Measurements from ENCODE around the gene MAP2K2. TPM values are rescaled to one million over a fixed set of nuclear protein-coding genes. Genes with fewer than 3 reads are reported as not detected.

The MAP2K2 gene
- total RNA-seq, 1 experiment from 2014 or later, result 151 TPM

- peaks cover under 1% of the 10 kb centered on the region; the same call in 1 of the 2 replicates for H3K4me1 ChIP-seq (ENCODE audit: control insufficient read depth, insufficient read depth, low read length)
- H3K27ac ChIP-seq (ENCODE audit: low read length), result no peak overlapping the region
- H3K27me3 ChIP-seq (ENCODE audit: control insufficient read depth, insufficient read depth, low read length), result no peaks in the 10 kb centered on the region
- ATAC-seq (no peak), DNase-seq (ENCODE audit: low read depth, low spot score) (no peak)
- intact Hi-C loops (cut with micrococcal nuclease; ENCODE audit: unreplicated experiment), result no loop called here
- H3K9me3 ChIP-seq (ENCODE audit: control insufficient read depth, insufficient read depth, low read depth, low read length), result no peaks in the 10 kb centered on the region
- no peak overlapping the region for H3K4me3 ChIP-seq (ENCODE audit: low read depth in 2 of 2, low read length in 2 of 2)
- POLR2A ChIA-PET, result no interaction called here
- CTCF ChIA-PET, result interaction anchor here (0.6 kb wide), 2 partner anchors 148 to 413 kb away, joined by 5 to 9 read pairs; no protein-coding TSS in a partner anchor
- TF ChIP-seq, protein P1, sequence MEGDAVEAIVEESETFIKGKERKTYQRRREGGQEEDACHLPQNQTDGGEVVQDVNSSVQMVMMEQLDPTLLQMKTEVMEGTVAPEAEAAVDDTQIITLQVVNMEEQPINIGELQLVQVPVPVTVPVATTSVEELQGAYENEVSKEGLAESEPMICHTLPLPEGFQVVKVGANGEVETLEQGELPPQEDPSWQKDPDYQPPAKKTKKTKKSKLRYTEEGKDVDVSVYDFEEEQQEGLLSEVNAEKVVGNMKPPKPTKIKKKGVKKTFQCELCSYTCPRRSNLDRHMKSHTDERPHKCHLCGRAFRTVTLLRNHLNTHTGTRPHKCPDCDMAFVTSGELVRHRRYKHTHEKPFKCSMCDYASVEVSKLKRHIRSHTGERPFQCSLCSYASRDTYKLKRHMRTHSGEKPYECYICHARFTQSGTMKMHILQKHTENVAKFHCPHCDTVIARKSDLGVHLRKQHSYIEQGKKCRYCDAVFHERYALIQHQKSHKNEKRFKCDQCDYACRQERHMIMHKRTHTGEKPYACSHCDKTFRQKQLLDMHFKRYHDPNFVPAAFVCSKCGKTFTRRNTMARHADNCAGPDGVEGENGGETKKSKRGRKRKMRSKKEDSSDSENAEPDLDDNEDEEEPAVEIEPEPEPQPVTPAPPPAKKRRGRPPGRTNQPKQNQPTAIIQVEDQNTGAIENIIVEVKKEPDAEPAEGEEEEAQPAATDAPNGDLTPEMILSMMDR (IDR thresholded peaks at IDR 0.05), result no peak
- no peak for TF ChIP-seq TCF7L2 (IDR thresholded peaks at IDR 0.05; ENCODE audit: low read depth, low read length)
- no peak for TF ChIP-seq POLR2AphosphoS5 (IDR thresholded peaks at IDR 0.05; ENCODE audit: low read depth, low read length)
- TF ChIP-seq, protein P2, sequence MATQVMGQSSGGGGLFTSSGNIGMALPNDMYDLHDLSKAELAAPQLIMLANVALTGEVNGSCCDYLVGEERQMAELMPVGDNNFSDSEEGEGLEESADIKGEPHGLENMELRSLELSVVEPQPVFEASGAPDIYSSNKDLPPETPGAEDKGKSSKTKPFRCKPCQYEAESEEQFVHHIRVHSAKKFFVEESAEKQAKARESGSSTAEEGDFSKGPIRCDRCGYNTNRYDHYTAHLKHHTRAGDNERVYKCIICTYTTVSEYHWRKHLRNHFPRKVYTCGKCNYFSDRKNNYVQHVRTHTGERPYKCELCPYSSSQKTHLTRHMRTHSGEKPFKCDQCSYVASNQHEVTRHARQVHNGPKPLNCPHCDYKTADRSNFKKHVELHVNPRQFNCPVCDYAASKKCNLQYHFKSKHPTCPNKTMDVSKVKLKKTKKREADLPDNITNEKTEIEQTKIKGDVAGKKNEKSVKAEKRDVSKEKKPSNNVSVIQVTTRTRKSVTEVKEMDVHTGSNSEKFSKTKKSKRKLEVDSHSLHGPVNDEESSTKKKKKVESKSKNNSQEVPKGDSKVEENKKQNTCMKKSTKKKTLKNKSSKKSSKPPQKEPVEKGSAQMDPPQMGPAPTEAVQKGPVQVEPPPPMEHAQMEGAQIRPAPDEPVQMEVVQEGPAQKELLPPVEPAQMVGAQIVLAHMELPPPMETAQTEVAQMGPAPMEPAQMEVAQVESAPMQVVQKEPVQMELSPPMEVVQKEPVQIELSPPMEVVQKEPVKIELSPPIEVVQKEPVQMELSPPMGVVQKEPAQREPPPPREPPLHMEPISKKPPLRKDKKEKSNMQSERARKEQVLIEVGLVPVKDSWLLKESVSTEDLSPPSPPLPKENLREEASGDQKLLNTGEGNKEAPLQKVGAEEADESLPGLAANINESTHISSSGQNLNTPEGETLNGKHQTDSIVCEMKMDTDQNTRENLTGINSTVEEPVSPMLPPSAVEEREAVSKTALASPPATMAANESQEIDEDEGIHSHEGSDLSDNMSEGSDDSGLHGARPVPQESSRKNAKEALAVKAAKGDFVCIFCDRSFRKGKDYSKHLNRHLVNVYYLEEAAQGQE (IDR thresholded peaks at IDR 0.05; ENCODE audit: insufficient read depth in 1 of 2, low read depth in 2 of 2, low read length in 1 of 2), result no peak
- TF ChIP-seq SIN3A (IDR thresholded peaks at IDR 0.05; ENCODE audit: borderline replicate concordance, insufficient read depth, low read depth, low read length), result no peak
- no peaks in the 10 kb centered on the region for H3K36me3 ChIP-seq (ENCODE audit: control insufficient read depth, insufficient read depth, low read length)
- in situ Hi-C loops (cut with HindIII; ENCODE audit: low pct_unique_long_range_greater_than_20kb, low sequenced_read_pairs), result no loop called here
- BruUV-seq (replicated peaks), result no TSS peak
Observed at GRCh38 chr19:4154571-4155312, 30.8 kb upstream of the MAP2K2 start.

GRCh38 chr19:4152241-4152998 is 28.5 kb upstream of the MAP2K2 start:
- no peak for TF ChIP-seq POLR2AphosphoS5 (IDR thresholded peaks at IDR 0.05; ENCODE audit: low read depth, low read length)
- TF ChIP-seq TCF7L2 (IDR thresholded peaks at IDR 0.05; ENCODE audit: low read depth, low read length), result no peak
- TF ChIP-seq, protein P2 (IDR thresholded peaks at IDR 0.05; ENCODE audit: insufficient read depth in 1 of 2, low read depth in 2 of 2, low read length in 1 of 2), result no peak
- no peak for TF ChIP-seq SIN3A (IDR thresholded peaks at IDR 0.05; ENCODE audit: borderline replicate concordance, insufficient read depth, low read depth, low read length)
- TF ChIP-seq, protein P1 (IDR thresholded peaks at IDR 0.05), result no peak
- no TSS peak for BruUV-seq (replicated peaks)
- in situ Hi-C loops (cut with HindIII; ENCODE audit: low pct_unique_long_range_greater_than_20kb, low sequenced_read_pairs) (no loop called here), intact Hi-C loops (cut with micrococcal nuclease; ENCODE audit: unreplicated experiment) (no loop called here)
- Histone ChIP-seq H3K36me3 (ENCODE audit: control insufficient read depth, insufficient read depth, low read length) (no peaks in the 10 kb centered on the region), H3K27me3 (ENCODE audit: control insufficient read depth, insufficient read depth, low read length) (no peaks in the 10 kb centered on the region), H3K4me1 (ENCODE audit: control insufficient read depth, insufficient read depth, low read length) (peaks cover 4% of the 10 kb centered on the region; the same call in 1 of the 2 replicates), H3K4me3 (ENCODE audit: low read depth in 2 of 2, low read length in 2 of 2) (no peak overlapping the region), H3K9me3 (ENCODE audit: control insufficient read depth, insufficient read depth, low read depth, low read length) (no peaks in the 10 kb centered on the region), H3K27ac (ENCODE audit: low read length) (no peak overlapping the region)
- DNase-seq (ENCODE audit: low read depth, low spot score) (no peak), ATAC-seq (no peak)
- POLR2A ChIA-PET, result no interaction called here
- CTCF ChIA-PET, result no interaction called here
